NCI-H2227 (cell line): Measurements from ENCODE around the gene ZNF324B.
"Not testable (repeated sequence)": the region's sequence is repeated elsewhere in the genome, so short reads cannot be mapped to it uniquely, and the experiment has no call there.

Experiments
- DNase-seq: peaks from one replicate; lab custom pipeline; 2025; ENCODE audit not compliant: unreplicated experiment; lab: John Stamatoyannopoulos, UW

ZNF324B gene

GRCh38 chr19:58479736-58480480 lies 28.5 kb downstream of the ZNF324B start:
- DNase-seq, result no peak

- no peak for DNase-seq
Measured at GRCh38 chr19:58480481-58480830, 29.0 kb downstream of the ZNF324B start.

GRCh38 chr19:58480831-58481230 lies 29.4 kb downstream of the ZNF324B start:
- DNase-seq, result no peak

GRCh38 chr19:58482372-58482771 lies 30.9 kb downstream of the ZNF324B start:
- no peak for DNase-seq

- DNase-seq, result no peak
Measured at GRCh38 chr19:58483776-58484175, 32.4 kb downstream of the ZNF324B start.

GRCh38 chr19:58484349-58484748 lies 32.9 kb downstream of the ZNF324B start:
- not testable (repeated sequence) for DNase-seq

GRCh38 chr19:58491393-58491792 lies 40.0 kb downstream of the ZNF324B start:
- DNase-seq, result no peak

GRCh38 chr19:58492265-58492664 lies 40.8 kb downstream of the ZNF324B start:
- DNase-seq, result no peak

GRCh38 chr19:58497634-58498170 lies 46.3 kb downstream of the ZNF324B start:
- no peak for DNase-seq

- no peak for DNase-seq
Measured at GRCh38 chr19:58498316-58499020, 47.0 kb downstream of the ZNF324B start.

GRCh38 chr19:58499021-58499927 lies 47.9 kb downstream of the ZNF324B start:
- DNase-seq, result peak; percentile 100

- DNase-seq, result no peak
Measured at GRCh38 chr19:58500242-58500641, 48.8 kb downstream of the ZNF324B start.
